HG03439 (cell line): ENCODE results near the gene FOXP4.

Experiments used
- ATAC-seq: cut with Tn5 transposase; IDR thresholded peaks from one replicate; pipeline ENCODE4 v1.9.1; 2021; ENCODE audit warnings: mild to moderate bottlenecking, moderate library complexity; ENCODE audit not compliant: unreplicated experiment

Gene FOXP4

DNA sequence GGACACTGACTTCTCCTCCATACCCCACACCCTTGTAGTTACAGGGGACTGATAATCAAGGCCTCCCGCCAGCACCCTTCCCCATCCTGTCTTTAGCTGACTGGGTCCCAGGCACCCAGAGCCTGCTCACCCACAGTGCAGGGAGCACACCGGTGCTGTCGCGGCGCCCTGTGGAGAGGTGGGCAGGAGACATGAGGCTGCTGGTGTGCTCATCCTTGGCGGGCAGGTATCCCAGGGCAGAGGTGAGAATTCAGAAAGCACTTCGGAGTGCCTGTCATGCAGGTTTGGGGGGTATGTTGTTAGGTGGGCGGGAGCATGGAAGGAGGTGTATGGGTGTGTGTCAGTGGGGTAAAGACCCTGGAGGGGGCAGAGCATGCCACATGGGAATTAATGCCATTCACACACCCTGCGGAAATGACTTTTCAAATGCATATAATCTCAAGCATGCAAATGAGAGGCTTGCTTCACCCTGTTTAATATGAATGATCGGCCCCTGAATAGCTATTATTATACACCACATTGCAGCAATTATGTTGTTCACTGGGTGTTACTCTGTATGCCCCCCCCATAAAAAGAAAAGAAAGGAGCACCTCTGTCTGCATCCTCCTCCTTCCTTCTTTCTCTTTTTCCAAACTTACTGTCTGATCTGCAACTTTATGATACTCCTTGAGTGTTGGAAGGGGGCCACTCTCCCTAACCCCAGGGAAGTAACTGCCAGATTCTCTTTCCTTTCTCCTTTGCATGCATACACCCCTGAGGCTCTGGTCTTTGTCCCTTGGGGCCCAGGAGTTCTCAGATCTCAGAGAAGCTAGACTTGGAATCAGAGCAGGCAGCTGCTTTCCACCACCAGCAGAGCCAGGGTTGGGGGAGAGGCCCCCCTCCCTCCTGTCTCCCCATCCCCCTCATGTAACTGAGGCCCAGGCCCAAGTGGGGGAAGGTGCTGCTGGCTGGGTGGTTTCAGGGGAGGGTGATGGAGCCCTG lies 16.0 kb downstream of the FOXP4 start:
- no peak for ATAC-seq

DNA sequence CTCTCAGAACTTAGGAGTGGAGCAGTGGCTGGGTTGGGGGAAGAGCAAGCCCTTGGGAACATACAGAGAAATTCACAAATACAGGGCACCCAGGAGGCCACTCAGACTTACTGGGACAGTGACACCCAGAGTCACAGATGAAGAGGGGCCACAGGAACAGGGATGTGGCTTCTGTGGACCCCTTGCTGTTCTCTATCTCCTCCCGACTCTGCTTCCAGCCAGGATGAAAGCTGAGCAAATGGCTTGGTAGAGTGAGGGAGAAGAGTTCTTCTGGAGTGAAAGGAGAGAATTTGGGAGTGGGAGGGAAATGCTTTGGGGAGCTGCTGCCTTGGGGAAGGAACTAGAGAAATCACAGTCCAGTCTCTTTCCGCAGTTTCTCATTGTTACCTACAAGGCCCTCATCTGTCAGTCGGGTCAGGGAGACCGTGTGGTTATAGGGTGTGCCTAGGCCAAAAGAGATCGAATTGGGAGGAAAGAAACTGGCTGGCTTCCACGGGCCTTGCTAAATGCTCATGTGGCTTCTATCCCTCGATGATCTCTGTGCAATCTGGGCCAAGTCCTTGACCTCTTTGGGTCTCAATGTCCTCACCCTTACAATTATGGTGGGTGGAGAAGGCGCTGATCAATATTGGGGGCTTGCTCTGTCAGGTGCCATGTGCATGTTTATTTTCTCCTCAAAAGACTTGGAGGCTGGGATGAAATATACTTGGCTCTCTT lies 17.0 kb downstream of the FOXP4 start:
- ATAC-seq = no peak

DNA sequence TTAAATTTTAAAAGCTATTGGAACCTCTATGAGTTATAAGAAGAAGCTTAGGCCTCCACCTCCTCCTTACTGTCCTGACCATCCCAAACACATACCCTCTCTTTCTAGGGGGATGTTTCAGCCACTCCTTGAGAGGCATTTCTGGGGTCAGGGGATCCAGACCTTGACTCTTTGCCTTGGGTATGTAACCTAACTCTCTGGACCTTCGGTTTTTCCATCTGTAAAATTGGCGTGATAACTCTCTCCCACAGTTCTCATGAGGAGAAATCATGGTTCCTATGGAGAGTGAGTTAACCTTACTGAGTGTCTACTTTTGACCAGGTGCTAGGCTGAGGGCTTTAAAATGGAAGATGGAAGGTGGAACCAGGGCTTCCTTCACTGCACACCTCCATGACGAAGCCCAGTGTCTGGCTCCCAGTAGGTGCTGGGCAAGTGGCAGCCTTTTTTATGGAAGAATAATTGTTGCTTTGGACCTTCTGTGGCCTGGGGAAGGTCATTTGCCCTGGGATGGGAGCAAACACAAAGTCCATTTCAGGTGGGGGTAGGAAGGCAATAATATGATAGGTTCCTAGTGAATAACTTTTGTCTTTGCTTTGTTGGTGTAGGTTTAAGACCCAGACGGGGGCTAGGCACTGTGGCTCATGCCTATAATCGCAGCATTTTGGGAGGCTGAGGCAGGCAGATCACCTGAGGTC lies 18.4 kb downstream of the FOXP4 start:
- no peak for ATAC-seq

DNA sequence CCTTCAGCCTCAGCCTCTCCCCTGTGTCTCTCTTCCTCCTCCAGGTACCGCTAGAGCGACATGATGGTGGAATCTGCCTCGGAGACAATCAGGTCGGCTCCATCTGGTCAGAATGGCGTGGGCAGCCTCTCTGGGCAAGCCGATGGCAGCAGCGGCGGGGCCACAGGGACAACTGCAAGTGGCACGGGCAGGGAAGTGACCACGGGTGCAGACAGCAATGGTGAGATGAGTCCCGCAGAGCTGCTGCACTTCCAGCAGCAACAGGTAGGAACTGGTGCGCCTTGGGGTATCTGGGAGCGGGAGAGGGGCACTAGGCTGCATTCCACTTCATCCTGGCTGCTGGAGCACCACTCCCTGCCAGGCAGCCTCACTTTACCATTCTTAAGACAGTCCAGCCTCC lies 19.5 kb downstream of the FOXP4 start:
- ATAC-seq = no peak

DNA sequence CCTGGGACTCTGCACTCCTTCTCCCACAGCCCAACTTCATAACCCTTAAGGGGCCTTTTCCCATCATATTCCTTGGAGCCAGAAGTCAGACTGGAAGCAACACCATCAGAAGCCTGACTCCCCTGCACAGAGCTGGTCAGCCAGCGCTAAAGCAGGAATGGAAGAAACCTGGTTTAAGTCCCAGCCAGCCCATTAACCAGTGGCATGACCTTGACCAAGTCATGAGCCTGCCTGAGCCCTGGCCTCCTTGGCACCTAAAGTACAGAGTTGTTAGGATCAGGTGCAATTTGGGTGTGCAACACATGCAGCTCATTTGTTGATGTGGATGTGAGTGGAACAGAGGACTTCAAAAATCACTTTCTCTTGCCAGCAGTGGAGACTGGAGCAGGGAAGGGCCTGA lies 20.8 kb downstream of the FOXP4 start:
- ATAC-seq = no peak

DNA sequence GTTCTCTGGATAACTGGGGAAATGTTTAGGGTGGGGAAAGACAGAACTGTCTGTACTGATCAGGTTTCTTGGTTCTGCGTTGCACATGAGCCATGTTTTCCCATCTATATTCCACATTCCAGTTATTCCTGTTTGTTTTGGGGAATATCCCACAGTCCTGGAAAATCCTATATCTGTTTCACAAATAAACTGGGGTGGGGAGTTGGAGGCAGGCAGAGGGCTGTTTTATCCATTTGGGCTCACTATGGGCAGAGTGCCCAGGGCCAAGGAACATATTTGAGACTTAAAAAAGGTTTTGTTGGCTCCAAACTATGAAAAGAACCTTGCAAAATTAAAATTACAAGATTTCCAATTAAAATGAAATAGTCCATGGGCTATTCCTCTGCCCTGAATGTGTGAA lies 21.5 kb downstream of the FOXP4 start:
- no peak for ATAC-seq

DNA sequence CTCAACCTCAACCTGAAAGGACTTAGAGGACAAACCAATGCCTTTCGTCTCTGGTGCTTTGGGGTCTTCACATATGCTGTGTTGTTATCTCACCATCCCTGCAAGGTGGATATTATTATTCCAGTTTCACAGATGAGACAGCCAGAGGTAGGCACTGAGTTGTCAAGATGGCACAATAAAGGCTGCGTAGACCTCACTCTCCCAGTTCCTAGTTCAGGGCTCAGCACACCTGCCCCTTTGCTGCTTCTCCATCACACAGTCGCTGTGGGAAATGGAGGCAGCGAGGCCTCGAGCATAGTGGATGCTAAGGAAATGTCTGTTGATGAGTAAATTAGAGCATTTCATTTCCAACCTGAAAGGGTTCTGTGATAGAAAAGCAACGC lies 22.0 kb downstream of the FOXP4 start:
- ATAC-seq = no peak

DNA sequence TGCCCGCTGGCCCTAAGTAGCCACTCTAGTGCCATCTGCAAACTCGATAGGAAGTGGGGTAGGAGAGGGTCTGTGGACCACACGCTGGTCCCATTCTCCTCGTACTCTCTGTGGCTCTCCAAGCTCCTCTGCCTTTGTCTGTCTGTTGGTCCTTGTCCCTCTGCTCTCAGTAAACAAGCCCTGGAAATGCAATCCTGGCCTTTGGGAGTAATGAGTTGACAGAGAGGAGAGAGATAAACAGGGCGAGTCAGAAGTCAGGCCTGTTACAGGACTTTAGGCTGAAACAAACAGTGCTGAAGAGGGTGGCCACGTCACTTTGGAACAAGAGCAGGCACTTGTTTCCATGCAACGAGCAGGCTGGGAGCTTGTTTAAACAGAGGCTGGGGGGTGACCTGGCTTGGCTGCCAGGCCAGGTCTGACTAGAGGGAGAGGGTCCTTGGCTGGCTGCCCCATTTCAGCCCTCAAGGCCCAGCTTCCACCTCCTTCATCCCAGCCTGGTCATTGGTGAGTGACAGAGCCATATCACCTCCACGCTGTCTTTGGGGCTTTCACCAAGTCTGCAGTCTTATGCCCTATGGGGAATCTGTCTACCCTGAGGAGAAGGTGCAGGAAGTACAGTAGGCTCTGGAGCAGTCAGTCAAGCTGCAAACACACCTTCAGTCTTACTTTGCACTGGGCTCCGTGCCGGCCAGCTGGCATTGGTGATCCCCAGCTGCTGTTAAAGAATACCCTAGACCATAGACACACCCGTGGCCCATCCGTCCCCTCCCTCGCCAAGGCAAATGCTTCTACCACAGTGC lies 22.6 kb downstream of the FOXP4 start:
- ATAC-seq = no peak

DNA sequence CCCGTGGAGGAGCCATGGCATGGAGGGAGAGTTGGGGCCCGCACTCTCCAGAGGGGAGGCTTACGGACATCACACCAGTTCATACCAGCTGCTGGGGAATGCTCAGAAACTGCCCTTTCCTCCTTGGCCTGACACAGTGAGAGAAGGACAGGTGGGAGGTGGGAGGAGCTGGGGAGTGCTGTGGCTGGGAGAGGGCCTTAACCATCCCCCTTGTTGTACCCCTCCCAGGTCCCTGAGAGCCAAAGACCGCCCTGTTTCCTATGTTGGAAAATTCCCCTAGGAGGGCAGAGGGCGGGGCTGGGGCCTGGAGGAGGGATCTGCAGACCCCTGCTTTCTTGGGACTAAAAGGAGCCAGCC lies 24.1 kb downstream of the FOXP4 start:
- ATAC-seq = no peak

DNA sequence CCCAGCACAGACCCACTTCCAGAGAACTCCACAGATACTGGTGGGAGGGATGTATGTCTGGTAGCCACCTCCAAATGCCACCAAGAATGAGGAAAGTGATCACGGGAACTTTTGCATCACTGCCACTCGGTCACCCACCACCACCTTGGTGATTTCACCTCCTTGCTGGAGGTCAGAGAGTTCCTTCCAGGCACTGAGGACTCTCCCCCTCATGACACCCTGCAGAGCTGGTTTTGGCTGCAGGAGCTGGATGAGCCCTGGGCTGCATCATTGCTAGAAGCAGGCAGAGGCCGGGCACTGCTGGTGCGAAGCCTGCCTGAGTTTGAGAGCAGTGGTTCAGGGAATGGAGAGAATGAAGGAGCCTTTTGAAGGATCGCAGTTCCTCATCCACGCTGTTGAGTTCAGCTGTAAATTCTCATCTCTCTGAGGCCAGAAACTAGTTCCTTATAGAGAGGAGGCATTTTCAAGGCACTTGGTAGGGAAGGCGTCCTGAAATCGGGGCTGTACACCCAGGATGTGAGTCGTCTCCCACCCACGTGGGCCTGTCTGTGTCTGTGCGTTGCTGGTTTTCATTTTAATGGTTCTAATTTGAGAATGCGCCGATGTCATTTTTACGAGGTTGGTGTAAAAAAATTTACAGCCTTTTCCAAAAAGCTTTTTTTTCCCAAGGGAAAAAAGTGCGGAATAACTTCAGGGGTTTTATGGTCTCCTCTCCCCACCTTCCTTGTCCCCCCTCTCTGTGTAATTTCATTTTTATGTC lies 25.0 kb downstream of the FOXP4 start:
- no peak for ATAC-seq

DNA sequence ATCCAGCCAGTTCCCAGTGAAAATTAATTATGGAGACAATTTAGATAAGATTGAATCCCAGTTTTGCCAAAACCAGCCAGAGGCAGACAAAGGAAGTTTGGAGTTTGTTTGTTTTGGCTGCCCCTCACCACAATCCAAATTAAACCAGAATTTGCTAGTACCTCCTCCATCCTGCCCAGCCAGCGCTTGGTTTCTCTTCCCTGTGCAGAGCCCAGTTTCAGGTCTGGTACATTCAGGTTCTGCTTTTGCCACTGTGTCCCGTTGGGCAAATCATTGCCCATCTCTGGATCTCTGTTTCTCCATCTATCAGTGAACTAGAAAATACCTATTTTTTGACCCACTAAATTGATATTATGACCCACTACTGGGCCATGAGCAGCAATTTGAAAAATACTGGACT lies 26.4 kb downstream of the FOXP4 start:
- ATAC-seq = no peak

DNA sequence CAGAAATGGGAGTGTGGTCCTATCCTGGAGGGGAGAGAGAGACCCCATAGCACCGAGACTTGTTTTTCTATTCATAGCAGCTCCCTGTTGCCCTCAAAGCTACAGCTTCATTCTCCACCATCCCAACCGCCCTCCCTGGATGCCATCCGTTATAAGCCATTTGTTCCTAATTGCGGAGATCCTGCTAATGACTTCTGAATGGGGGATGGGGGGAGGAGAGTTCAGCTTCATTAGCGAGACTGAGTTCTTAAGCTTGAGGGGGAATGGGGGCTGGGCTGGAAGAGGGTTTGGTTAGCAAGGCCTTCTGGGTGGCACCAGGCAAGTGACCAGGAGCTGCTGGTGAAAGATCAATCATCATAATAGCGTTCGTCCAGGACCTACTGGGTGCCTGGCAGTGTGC lies 27.1 kb downstream of the FOXP4 start:
- ATAC-seq = no peak

DNA sequence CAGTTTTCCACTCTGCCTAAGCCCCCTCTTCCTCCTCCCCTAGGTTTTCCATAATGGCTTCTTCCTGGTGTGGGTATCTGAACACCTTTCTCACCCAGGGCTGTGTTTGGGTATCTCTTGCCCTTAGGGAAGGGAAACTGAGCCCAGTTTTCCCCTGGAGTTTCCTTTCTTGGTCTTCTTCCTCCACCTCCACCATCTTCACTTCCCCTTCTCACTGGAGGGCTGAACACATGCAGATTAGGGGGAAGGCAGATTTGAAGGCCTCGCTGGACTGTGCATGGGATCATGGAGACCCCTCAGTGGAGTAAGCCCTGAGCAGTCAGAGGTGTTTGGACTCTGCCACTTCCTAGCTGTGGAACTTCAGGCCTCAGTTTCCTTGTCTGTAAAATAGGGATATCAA lies 27.8 kb downstream of the FOXP4 start:
- ATAC-seq = no peak

DNA sequence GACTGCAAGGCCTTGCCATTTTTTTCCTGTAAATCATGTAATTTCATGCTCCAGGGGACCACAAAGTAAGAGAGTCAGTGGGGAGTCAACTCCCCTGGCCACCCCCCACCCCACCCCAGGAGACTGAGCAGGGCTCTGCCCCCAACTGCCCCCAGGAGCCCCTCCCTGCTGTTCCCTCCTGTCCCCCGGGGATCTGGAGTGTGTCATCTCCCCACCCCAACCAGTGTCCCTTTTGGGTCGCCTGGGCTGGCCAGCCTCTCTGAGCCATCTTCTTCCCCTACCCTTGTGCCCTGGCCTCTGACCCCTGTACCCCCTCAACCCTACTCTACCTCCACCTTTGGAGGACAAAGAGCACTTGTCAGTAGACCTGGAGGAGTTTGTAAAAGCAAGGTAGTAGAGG lies 29.4 kb downstream of the FOXP4 start:
- no peak for ATAC-seq

DNA sequence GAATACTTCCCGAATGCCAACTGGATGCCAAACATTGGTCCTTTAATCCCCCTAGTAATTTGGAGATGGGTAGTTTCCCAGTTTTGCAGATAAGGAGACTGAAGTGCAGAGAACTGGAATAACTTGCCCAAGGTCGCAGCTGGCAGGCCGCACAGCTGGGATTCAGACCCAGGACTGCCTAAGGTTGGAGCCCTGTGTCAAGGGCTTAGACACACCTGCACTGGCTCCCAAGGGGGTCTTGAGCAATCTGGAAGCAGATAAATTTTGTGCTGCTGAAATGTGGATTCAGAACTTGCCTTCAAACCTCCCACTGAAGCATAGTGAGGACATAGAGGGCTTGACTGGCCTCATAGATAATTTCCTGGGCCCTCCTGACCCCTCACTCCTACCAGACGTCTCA lies 30.5 kb downstream of the FOXP4 start:
- ATAC-seq = no peak

DNA sequence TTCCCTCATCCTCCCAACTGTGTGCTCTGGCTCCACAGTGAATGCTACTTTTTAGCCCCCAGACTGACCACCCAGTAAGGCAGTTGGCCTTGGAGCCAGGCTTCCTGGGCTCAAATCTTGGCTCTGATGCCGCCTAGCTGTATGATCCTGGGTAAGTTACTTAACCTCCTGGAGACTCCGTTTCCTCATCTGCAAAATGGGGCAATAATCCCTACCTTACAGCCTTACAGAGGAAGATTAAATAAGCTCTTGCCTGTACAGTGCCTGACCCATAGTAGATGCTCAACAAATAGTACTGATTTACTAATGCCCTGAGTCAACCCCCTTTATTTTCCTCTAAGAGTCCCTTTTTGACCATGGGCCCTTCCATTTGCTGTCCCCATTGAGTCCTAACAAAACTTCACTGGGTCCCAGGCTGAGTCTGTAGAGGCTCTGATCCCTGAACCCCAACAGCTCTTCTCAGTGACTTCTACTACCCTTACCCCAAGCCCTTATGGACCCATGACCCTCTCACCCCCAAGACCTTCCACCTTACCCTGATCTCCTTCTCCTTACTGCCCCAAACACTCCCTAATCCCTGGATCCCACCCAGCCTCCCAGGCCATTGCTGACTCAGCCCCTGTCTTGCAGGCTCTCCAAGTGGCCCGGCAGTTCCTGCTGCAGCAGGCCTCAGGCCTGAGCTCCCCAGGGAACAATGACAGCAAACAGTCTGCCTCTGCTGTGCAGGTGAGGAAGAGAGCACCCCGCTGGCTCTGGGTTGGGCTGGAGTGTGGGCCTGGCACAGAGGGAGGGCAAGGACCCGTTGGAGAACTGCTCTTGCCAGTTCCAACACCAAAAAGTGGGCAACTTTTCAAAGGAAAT lies 31.4 kb downstream of the FOXP4 start:
- no peak for ATAC-seq

DNA sequence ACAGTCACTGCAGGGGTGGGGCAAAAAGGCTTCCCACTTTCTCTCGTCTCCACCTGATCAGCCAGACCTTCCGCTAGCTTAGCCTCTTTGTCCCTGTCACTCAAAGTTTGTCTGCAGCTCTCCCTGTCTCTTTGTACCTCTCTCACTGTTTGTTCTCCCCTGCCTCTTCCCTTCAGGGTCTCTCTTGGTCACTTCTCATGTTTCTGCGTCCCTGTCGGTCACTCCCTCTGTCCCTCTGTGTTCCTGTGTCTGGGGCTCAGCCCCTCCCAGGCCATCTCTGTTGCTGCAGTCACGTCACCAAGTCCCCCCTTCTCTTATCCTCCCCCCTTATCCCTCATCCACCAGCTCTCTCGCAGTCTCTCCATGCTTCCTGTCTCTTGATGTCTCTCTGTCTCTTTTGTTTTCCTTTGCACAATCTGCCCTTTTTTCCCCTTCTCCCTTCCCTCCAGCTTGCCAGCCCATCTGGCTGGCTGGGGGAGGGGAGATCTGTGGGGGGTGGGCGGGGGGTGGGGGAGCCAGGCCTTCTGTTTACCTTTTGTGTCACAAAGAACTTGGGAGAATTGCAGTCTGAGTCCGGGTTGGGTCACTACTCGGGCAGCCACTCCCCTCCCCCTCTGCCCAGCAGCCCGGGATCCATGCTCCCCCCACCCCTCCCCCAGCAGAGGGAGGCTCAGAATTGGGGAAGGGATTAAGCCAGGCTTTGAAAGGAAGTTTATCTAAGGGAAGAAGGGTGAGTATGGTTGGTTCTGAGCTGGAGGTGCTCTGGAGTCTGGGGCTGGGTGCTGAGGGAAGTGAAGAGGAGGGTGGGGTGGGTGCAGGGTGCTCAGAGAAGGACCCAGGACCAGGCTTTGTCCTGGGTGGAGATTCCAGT lies 32.3 kb downstream of the FOXP4 start:
- no peak for ATAC-seq

DNA sequence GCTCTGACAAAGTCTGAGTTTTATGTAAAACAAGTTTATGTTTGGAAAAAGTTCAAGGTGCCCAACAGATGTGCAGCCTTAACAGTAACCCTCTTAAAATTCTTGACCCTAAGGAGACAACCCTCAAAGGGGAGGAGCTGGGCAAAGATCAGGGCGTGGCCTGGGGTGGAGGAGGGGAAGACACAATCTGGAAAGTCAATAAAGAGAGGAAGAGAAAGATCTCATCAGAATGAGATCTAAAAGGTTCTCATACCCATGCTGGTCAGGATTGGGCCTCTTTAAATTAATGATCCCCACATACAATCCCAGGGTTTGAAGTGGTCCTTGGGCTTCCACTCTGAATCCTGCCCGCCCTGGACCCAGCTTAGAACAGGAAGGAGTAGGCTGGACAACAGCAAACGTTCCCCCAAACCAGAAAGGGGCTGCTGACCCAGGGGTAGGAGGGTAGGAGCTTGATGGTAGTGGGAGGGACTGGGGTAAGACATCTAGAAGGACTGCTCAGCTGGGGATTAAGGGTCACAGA lies 33.0 kb downstream of the FOXP4 start:
- ATAC-seq = no peak
